SK-N-SH (cell line): Measurements from ENCODE around the gene CD207. TPM values are rescaled to one million over a fixed set of nuclear protein-coding genes. Genes with fewer than 3 reads are reported as not detected.

Experiments
- CTCF ChIA-PET: fragments of 300-600, 350-600 bp; formaldehyde crosslinking; extraction: SDS; loops from one replicate; lab custom pipeline; 2021; lab: Yijun Ruan, JAX
- POLR2A ChIA-PET: fragments of 350-600 bp; sonication (Branson Sonifier 250); formaldehyde crosslinking; extraction: SDS; loops from one replicate; lab custom pipeline; 2020; ENCODE audit warnings: antibody characterized with exemption, inconsistent platforms; lab: Yijun Ruan, JAX
- DNase-seq: peaks from one replicate; pipeline ENCODE4 v3.0.0; 2012
- H2AFZ ChIP-seq: fragments of 200-600 bp; sonication (generic); 2 replicates; pipeline ENCODE4 v1.8.1; 2016; ENCODE audit warnings: antibody characterized with exemption, mild to moderate bottlenecking, low read depth
- H3F3A ChIP-seq: fragments of 200-600 bp; sonication (generic); replicated peaks from 2 replicates; pipeline ENCODE3; 2016; ENCODE audit warnings: antibody characterized with exemption, mild to moderate bottlenecking; ENCODE audit not compliant: insufficient read depth
- H3K27ac ChIP-seq, 2 experiments: fragments of 200-500 bp in 1 of 2; fragments of 200-600 bp in 1 of 2; sonication (Bioruptor generic) in 1 of 2; sonication (generic), shearing (Covaris generic) in 1 of 2; 2 replicates each; pipeline versions ENCODE4 v1.5.1 to v1.6.1; 2014 to 2016; ENCODE audit warnings: low read depth in 2 of 2, inconsistent platforms in 1 of 2, low read length in 1 of 2, mild to moderate bottlenecking in 1 of 2, mixed read lengths in 1 of 2
- H3K27me3 ChIP-seq: fragments of 200-600 bp; sonication (generic), shearing (Covaris generic); 2 replicates; pipeline ENCODE4 v1.6.1; 2016; ENCODE audit warnings: mixed run types; ENCODE audit not compliant: insufficient read depth
- H3K36me3 ChIP-seq, 2 experiments: fragments of 200-500 bp in 1 of 2; fragments of 200-600 bp in 1 of 2; sonication (Bioruptor generic) in 1 of 2; sonication (generic) in 1 of 2; replicated peaks in 1 of 2; 2 replicates each; pipeline versions ENCODE3 to v1.5.1; 2014 to 2016; ENCODE audit warnings: low read length in 1 of 2, mild to moderate bottlenecking in 1 of 2; ENCODE audit not compliant: insufficient read depth in 2 of 2, control insufficient read depth in 1 of 2
- H3K4me1 ChIP-seq, 2 experiments: fragments of 200-500 bp in 1 of 2; fragments of 200-600 bp in 1 of 2; sonication (Bioruptor generic) in 1 of 2; sonication (generic), shearing (Covaris generic) in 1 of 2; 2 replicates each; pipeline versions ENCODE4 v1.5.1 to v1.6.1; 2014 to 2016; ENCODE audit warnings: low read depth in 1 of 2, low read length in 1 of 2, mixed run types in 1 of 2; ENCODE audit not compliant: insufficient read depth in 2 of 2, control insufficient read depth in 1 of 2
- H3K4me2 ChIP-seq: fragments of 200-600 bp; sonication (generic), shearing (Covaris generic); 2 replicates; pipeline ENCODE4 v1.6.1; 2017; ENCODE audit warnings: mixed run types
- H3K4me3 ChIP-seq, 2 experiments: fragments of 200-500 bp in 1 of 2; fragments of 200-600 bp in 1 of 2; sonication (Bioruptor generic) in 1 of 2; sonication (generic), shearing (Covaris generic) in 1 of 2; 2 replicates each; pipeline versions ENCODE4 v1.5.1 to v1.8.1; 2014 to 2016; ENCODE audit warnings: low read depth in 2 of 2, inconsistent platforms in 1 of 2, low read length in 1 of 2, mild to moderate bottlenecking in 1 of 2, mixed read lengths in 1 of 2, moderate library complexity in 1 of 2
- H3K79me2 ChIP-seq: fragments of 200-600 bp; sonication (generic); 2 replicates; pipeline ENCODE4 v1.8.1; 2017; ENCODE audit warnings: mild to moderate bottlenecking; ENCODE audit not compliant: insufficient read depth
- H3K9ac ChIP-seq: fragments of 200-600 bp; sonication (generic); 2 replicates; pipeline ENCODE4 v1.6.1; 2017; ENCODE audit warnings: mixed run types
- H3K9me2 ChIP-seq: fragments of 200-600 bp; sonication (generic); 2 replicates; pipeline ENCODE4 v1.6.1; 2017; ENCODE audit warnings: mixed run types
- H3K9me3 ChIP-seq: fragments of 200-600 bp; sonication (generic); 2 replicates; pipeline ENCODE4 v1.6.1; 2017; ENCODE audit warnings: mixed run types, mild to moderate bottlenecking, moderate library complexity
- H4K20me1 ChIP-seq: fragments of 200-600 bp; sonication (generic); 2 replicates; pipeline ENCODE4 v1.6.1; 2017; ENCODE audit warnings: mild to moderate bottlenecking, mixed run types; ENCODE audit not compliant: insufficient read depth
- CHD2 ChIP-seq: fragments of 150-350 bp; IDR thresholded peaks from 2 replicates; pipeline ENCODE4 v1.6.1; 2018; ENCODE audit warnings: low read length; ENCODE audit not compliant: partially characterized antibody
- CTCF ChIP-seq: fragments of 200-600 bp; sonication (generic); IDR thresholded peaks from 2 replicates; pipeline ENCODE4 v1.6.1; 2017; ENCODE audit warnings: antibody characterized with exemption, mild to moderate bottlenecking, moderate library complexity
- EP300 ChIP-seq, 2 experiments: IDR thresholded peaks; 2 replicates each; pipeline versions ENCODE4 v1.4.0 to v1.6.1; 2012; ENCODE audit warnings: borderline replicate concordance in 1 of 2, low read depth in 1 of 2, low read length in 1 of 2
- EZH2phosphoT487 ChIP-seq: fragments of 200-600 bp; sonication (generic); IDR thresholded peaks from 2 replicates; pipeline ENCODE4 v1.6.1; 2017; ENCODE audit warnings: low read depth, mixed run types, mild to moderate bottlenecking, antibody characterized with exemption, moderate library complexity, borderline replicate concordance
- FOSL2 ChIP-seq: IDR thresholded peaks from 2 replicates; pipeline ENCODE4 v1.4.0; 2012; ENCODE audit warnings: low read depth, mild to moderate bottlenecking, moderate library complexity, borderline replicate concordance
- GATA2 ChIP-seq: sonication (generic); formaldehyde crosslinking; IDR thresholded peaks from 2 replicates; pipeline ENCODE4 v1.5.0; 2020; ENCODE audit warnings: mild to moderate bottlenecking, missing genetic modification reagents
- IRF3 ChIP-seq: fragments of 150-350 bp; IDR thresholded peaks from 2 replicates; pipeline ENCODE4 v1.6.1; 2016; ENCODE audit warnings: mild to moderate bottlenecking, low read depth, low read length
- JUND ChIP-seq: IDR thresholded peaks from 2 replicates; pipeline ENCODE4 v1.4.0; 2012
- MXI1 ChIP-seq: IDR thresholded peaks from 2 replicates; pipeline ENCODE4 v1.6.1; 2012; ENCODE audit warnings: mild to moderate bottlenecking, low read depth, low read length, improper control_type of control experiment
- PBX3 ChIP-seq: IDR thresholded peaks from 2 replicates; pipeline ENCODE4; 2012
- RCOR1 ChIP-seq: fragments of 150-350 bp; IDR thresholded peaks from 2 replicates; pipeline ENCODE4 v1.6.1; 2017; ENCODE audit warnings: antibody characterized with exemption, low read length
- REST ChIP-seq: IDR thresholded peaks from 2 replicates; pipeline ENCODE4 v1.6.1; 2012; ENCODE audit warnings: mild to moderate bottlenecking, low read depth, low read length, moderate library complexity
- RFX5 ChIP-seq: IDR thresholded peaks from 2 replicates; pipeline ENCODE4 v1.6.1; 2012; ENCODE audit warnings: mild to moderate bottlenecking, improper control_type of control experiment, low read length
- RXRA ChIP-seq: IDR thresholded peaks from 2 replicates; pipeline ENCODE4 v1.4.0; 2012; ENCODE audit warnings: low read depth, mild to moderate bottlenecking, borderline replicate concordance
- TAF1 ChIP-seq: IDR thresholded peaks from 2 replicates; pipeline ENCODE4 v1.6.1; 2012; ENCODE audit warnings: low read depth, mild to moderate bottlenecking, low read length, moderate library complexity, borderline replicate concordance
- WGBS: methylation state at CpG from one replicate; pipeline ENCODE4 v1.1.6; 2017; ENCODE audit warnings: low lambda C conversion rate; 5-methylcytosine and 5-hydroxymethylcytosine counted together
- polyA plus RNA-seq, 3 experiments: library from polyadenylated mRNA; depleted of rRNA; stranded (reverse); fragments of >200 nt; gene quantifications; 2 replicates each; pipeline ENCODE4 v1.2.3, GENCODE V29; 2012

Gene CD207
- polyA plus RNA-seq, 1 of the 3 experiments (the other 2 are of a cell fraction): 0.33 TPM

- TF ChIP-seq MXI1: no peak
- no peak for TF ChIP-seq REST
- TF ChIP-seq RCOR1: no peak
These were observed 7.5 kb downstream of the CD207 start (continued) for GRCh38 chr2:70828115-70828514.

GRCh38 chr2:70827388-70827787 lies 8.2 kb downstream of the CD207 start:
- CTCF ChIA-PET: interaction anchor here (1.2 to 1.9 kb wide), 2 partner anchors 63 to 119 kb away, joined by 3 to 5 read pairs; no protein-coding TSS in a partner anchor
- TF ChIP-seq FOSL2: no peak
- no peak for TF ChIP-seq CHD2
- TF ChIP-seq EP300 (IDR thresholded peaks at IDR 0.05; ENCODE audit: borderline replicate concordance in 1 of 2, low read depth in 1 of 2, low read length in 1 of 2): no peak
- POLR2A ChIA-PET: no interaction called here

GRCh38 chr2:70826696-70827350 lies 8.8 kb downstream of the CD207 start:
- H3K9ac ChIP-seq: no peak overlapping the region
- H3K4me1 ChIP-seq: no peaks in the 10 kb centered on the region
- H3K27ac ChIP-seq: no peak overlapping the region
- CTCF ChIA-PET: interaction anchor here (0.9 to 1.9 kb wide), 4 partner anchors 34 to 171 kb away, joined by 3 to 5 read pairs (median 4); no protein-coding TSS in a partner anchor
- POLR2A ChIA-PET: interaction anchor here (0.6 kb wide), 1 partner anchor 793 kb away, joined by 7 read pairs; no protein-coding TSS in a partner anchor
- no peak for DNase-seq
- WGBS: 57% methylated on average over 4 of the region's 4 CpGs
- H3K4me3 ChIP-seq: no peak overlapping the region
- H3K79me2 ChIP-seq: no peaks in the 10 kb centered on the region
- no peaks in the 10 kb centered on the region for H3K9me3 ChIP-seq
- no peak overlapping the region for H2AFZ ChIP-seq
- H4K20me1 ChIP-seq: no peaks in the 10 kb centered on the region
- H3K4me2 ChIP-seq: no peak overlapping the region
- H3K9me2 ChIP-seq: no peaks in the 10 kb centered on the region
- H3K27me3 ChIP-seq: no peaks in the 10 kb centered on the region
- no peaks in the 10 kb centered on the region for H3F3A ChIP-seq
- no peaks in the 10 kb centered on the region for H3K36me3 ChIP-seq
- no peak for TF ChIP-seq RXRA
- TF ChIP-seq MXI1: no peak
- TF ChIP-seq CTCF: no peak
- no peak for TF ChIP-seq RFX5
- no peak for TF ChIP-seq EP300 (IDR thresholded peaks at IDR 0.05; ENCODE audit: borderline replicate concordance in 1 of 2, low read depth in 1 of 2, low read length in 1 of 2)
- TF ChIP-seq TAF1: no peak
- TF ChIP-seq IRF3: no peak
- TF ChIP-seq GATA2 (CRISPR knock-in tag): no peak
- TF ChIP-seq PBX3: no peak
- TF ChIP-seq JUND: no peak
- TF ChIP-seq EZH2phosphoT487: no peak

More at GRCh38 chr2:70827388-70827787, 8.2 kb downstream of the CD207 start:
- Histone ChIP-seq H3K9ac (no peak overlapping the region), H3K36me3 (no peaks in the 10 kb centered on the region), H2AFZ (no peak overlapping the region), H3K9me3 (no peaks in the 10 kb centered on the region), H3K27ac (no peak overlapping the region), H3F3A (no peaks in the 10 kb centered on the region), H3K9me2 (no peaks in the 10 kb centered on the region), H4K20me1 (no peaks in the 10 kb centered on the region), H3K79me2 (no peaks in the 10 kb centered on the region), H3K4me3 (no peak overlapping the region), H3K4me2 (no peak overlapping the region), H3K27me3 (no peaks in the 10 kb centered on the region), H3K4me1 (no peaks in the 10 kb centered on the region)
- DNase-seq: no peak
- WGBS: 69% methylated on average over 5 of the region's 5 CpGs
